ENCODE data around the gene DHRSX. TPM values are rescaled to one million over a fixed set of nuclear protein-coding genes. Genes with fewer than 3 reads are reported as not detected.
"Not testable (repeated sequence)": the region's sequence is repeated elsewhere in the genome, so short reads cannot be mapped to it uniquely, and the experiment has no call there.

Gene DHRSX
- total RNA-seq, 2 donors from 2014 or later = 14.8 to 46.5 TPM

- no peak for DNase-seq
- Histone ChIP-seq H3K27ac (no peak overlapping the region), H3K4me3 (no peak overlapping the region), H3K27me3 (no peaks in the 10 kb centered on the region), H3K36me3 (replicated peaks in 1 of 2; ENCODE audit: insufficient read depth in 1 of 2, low read depth in 2 of 2) (no peaks in the 10 kb centered on the region), H3K4me1 (peaks cover 7% of the 10 kb centered on the region), H3K9me3 (no peaks in the 10 kb centered on the region)
- no peak for ATAC-seq
- intact Hi-C loops (cut with DNase I) = no loop called here
- no peak for TF ChIP-seq CTCF (IDR thresholded peaks at IDR 0.05)
- no peak for TF ChIP-seq POLR2A (IDR thresholded peaks at IDR 0.05)
- WGBS, 2 donors = 59 to 66% methylated on average over 3 of the region's 3 CpGs
Measured at GRCh38 chrX:2539586-2539985, 38.8 kb upstream of the DHRSX start.

- Histone ChIP-seq H3K36me3 (replicated peaks in 1 of 2; ENCODE audit: insufficient read depth in 1 of 2, low read depth in 2 of 2) (no peaks in the 10 kb centered on the region), H3K4me3 (no peak overlapping the region), H3K27me3 (no peaks in the 10 kb centered on the region), H3K4me1 (peaks cover 2% of the 10 kb centered on the region), H3K27ac (no peak overlapping the region), H3K9me3 (no peaks in the 10 kb centered on the region)
- WGBS, 2 donors = 56 to 63% methylated on average over 15 of the region's 15 CpGs
- intact Hi-C loops (cut with DNase I) = no loop called here
- ATAC-seq (no peak), DNase-seq (no peak)
- TF ChIP-seq CTCF (IDR thresholded peaks at IDR 0.05) = no peak
- no peak for TF ChIP-seq POLR2A (IDR thresholded peaks at IDR 0.05)
Measured at GRCh38 chrX:2538031-2538757, 37.4 kb upstream of the DHRSX start.

GRCh38 chrX:2536974-2537373, 36.2 kb upstream of the DHRSX start:
- H3K36me3 ChIP-seq (replicated peaks in 1 of 2; ENCODE audit: insufficient read depth in 1 of 2, low read depth in 2 of 2) = no peaks in the 10 kb centered on the region
- ATAC-seq (no peak), DNase-seq (no peak)
- H3K4me3 ChIP-seq = no peak overlapping the region
- no peaks in the 10 kb centered on the region for H3K9me3 ChIP-seq
- no peaks in the 10 kb centered on the region for H3K27me3 ChIP-seq
- 71 to 88% methylated on average over 5 of the region's 5 CpGs for WGBS, 2 donors
- H3K4me1 ChIP-seq = no peaks in the 10 kb centered on the region
- no peak overlapping the region for H3K27ac ChIP-seq
- intact Hi-C loops (cut with DNase I) = no loop called here
- TF ChIP-seq POLR2A (IDR thresholded peaks at IDR 0.05) = no peak
- TF ChIP-seq CTCF (IDR thresholded peaks at IDR 0.05) = no peak

- H3K4me3 ChIP-seq = no peak overlapping the region
- ATAC-seq (no peak), DNase-seq (no peak)
- no peaks in the 10 kb centered on the region for H3K9me3 ChIP-seq
- no peaks in the 10 kb centered on the region for H3K36me3 ChIP-seq (replicated peaks in 1 of 2; ENCODE audit: insufficient read depth in 1 of 2, low read depth in 2 of 2)
- TF ChIP-seq POLR2A (IDR thresholded peaks at IDR 0.05) = no peak
- no peak for TF ChIP-seq CTCF (IDR thresholded peaks at IDR 0.05)
- WGBS, 2 donors = 68 to 86% methylated on average over 7 of the region's 7 CpGs
- no peaks in the 10 kb centered on the region for H3K27me3 ChIP-seq
- intact Hi-C loops (cut with DNase I) = no loop called here
- no peak overlapping the region for H3K27ac ChIP-seq
- H3K4me1 ChIP-seq = no peaks in the 10 kb centered on the region
Measured at GRCh38 chrX:2536141-2536540, 35.4 kb upstream of the DHRSX start.

- H3K27me3 ChIP-seq; H3K9me3 ChIP-seq; H3K4me1 ChIP-seq; DNase-seq; H3K4me3 ChIP-seq; ATAC-seq; intact Hi-C loops (cut with DNase I); H3K36me3 ChIP-seq (replicated peaks in 1 of 2; ENCODE audit: insufficient read depth in 1 of 2, low read depth in 2 of 2); H3K27ac ChIP-seq: not testable (repeated sequence)
- WGBS, 2 donors = 66 to 72% methylated on average over 5 of the region's 5 CpGs
Measured at GRCh38 chrX:2534261-2535021, 33.7 kb upstream of the DHRSX start.
